Measurements from ENCODE around the gene TSNAX. TPM values are rescaled to one million over a fixed set of nuclear protein-coding genes. Genes with fewer than 3 reads are reported as not detected.

Gene TSNAX
- total RNA-seq, 4 donors from 2014 or later, result 25.1 to 39.9 (median 28.9) TPM

- no peak overlapping the region for H3K4me3 ChIP-seq (ENCODE audit: low read depth, poor library complexity, severe bottlenecking)
- intact Hi-C loops (cut with DNase I; ENCODE audit: low total_unique reads), result no loop called here
- no peak for DNase-seq (ENCODE audit: low spot score in 2 of 2)
- WGBS, 2 donors, result 82 to 86% methylated on average over 5 of the region's 5 CpGs
- TF ChIP-seq POLR2A (IDR thresholded peaks at IDR 0.05) (no peak), CTCF (IDR thresholded peaks at IDR 0.05) (no peak)
Measured at GRCh38 chr1:231611851-231612250, 83.4 kb downstream of the TSNAX start.

GRCh38 chr1:231612393-231613089 is 84.1 kb downstream of the TSNAX start:
- TF ChIP-seq CTCF (IDR thresholded peaks at IDR 0.05) (no peak), POLR2A (IDR thresholded peaks at IDR 0.05) (no peak)
- no peak overlapping the region for H3K4me3 ChIP-seq (ENCODE audit: low read depth, poor library complexity, severe bottlenecking)
- intact Hi-C loops (cut with DNase I; ENCODE audit: low total_unique reads), result no loop called here
- DNase-seq (ENCODE audit: low spot score in 2 of 2), result peak in 1 of 2 donors; percentile 51
- 87 to 88% methylated on average over 10 of the region's 10 CpGs for WGBS, 2 donors

GRCh38 chr1:231613419-231614349 is 85.2 kb downstream of the TSNAX start:
- intact Hi-C loops (cut with DNase I; ENCODE audit: low total_unique reads), result no loop called here
- no peak overlapping the region for H3K4me3 ChIP-seq (ENCODE audit: low read depth, poor library complexity, severe bottlenecking)
- DNase-seq (ENCODE audit: low spot score in 2 of 2), result no peak
- 53 to 56% methylated on average over 7 of the region's 7 CpGs for WGBS, 2 donors
- TF ChIP-seq POLR2A (IDR thresholded peaks at IDR 0.05) (no peak), CTCF (IDR thresholded peaks at IDR 0.05) (no peak)

Other genes starting within 250 kb of the TSNAX start
- gene EXOC8, start 190.8 kb upstream of the TSNAX start, total RNA-seq, result 10 to 100 TPM; 19.7 to 23.2 (median 22.2) TPM
- 10 to 100 TPM; 13.1 to 31.3 (median 20.0) TPM for gene SPRTN, start 190.4 kb upstream of the TSNAX start, total RNA-seq
- 10 to 100 TPM; 53.3 to 75.0 (median 54.2) TPM for gene EGLN1, start 106.4 kb upstream of the TSNAX start, total RNA-seq
- gene DISC1, start 98.1 kb downstream of the TSNAX start, total RNA-seq, result 1 to 10 TPM; 1.6 to 7.4 (median 3.5) TPM